Activated CD8-positive, alpha-beta memory T cell treated with anti-CD3 and anti-CD28 coated beads, Interleukin-2, amount 50 U/mL, for 1 hour (primary cell): ENCODE measurements around the gene PKD2L2.
"Not testable (repeated sequence)": the region's sequence is repeated elsewhere in the genome, so short reads cannot be mapped to it uniquely, and the experiment has no call there.

Source experiments
- DNase-seq: peaks from one replicate; pipeline ENCODE4 v3.0.0-alpha.2; 2020; ENCODE audit errors: extremely low read depth

The PKD2L2 gene

GRCh38 chr5:137888863-137889759, at the start of gene PKD2L2:
TSS of gene PKD2L2 (plus strand) at chr5:137889457. CDS start at chr5:137889492, 35 bp downstream.
- peak; percentile 22 for DNase-seq

GRCh38 chr5:137842296-137842695, 47.0 kb upstream of the PKD2L2 start:
- DNase-seq, result no peak

GRCh38 chr5:137843676-137844299, 45.5 kb upstream of the PKD2L2 start:
- DNase-seq, result no peak

GRCh38 chr5:137845472-137845871, 43.8 kb upstream of the PKD2L2 start:
- no peak for DNase-seq

GRCh38 chr5:137847687-137848086, 41.6 kb upstream of the PKD2L2 start:
- DNase-seq, result no peak

- DNase-seq, result not testable (repeated sequence)
These were observed 36.1 kb upstream of the PKD2L2 start for GRCh38 chr5:137853165-137853564.

GRCh38 chr5:137856201-137856600, 33.1 kb upstream of the PKD2L2 start:
- DNase-seq, result no peak

GRCh38 chr5:137856916-137857862, 32.1 kb upstream of the PKD2L2 start:
- DNase-seq, result no peak

- no peak for DNase-seq
These were observed 30.9 kb upstream of the PKD2L2 start for GRCh38 chr5:137858223-137858916.

- no peak for DNase-seq
These were observed 30.3 kb upstream of the PKD2L2 start for GRCh38 chr5:137858954-137859353.

- DNase-seq, result no peak
These were observed 27.0 kb upstream of the PKD2L2 start for GRCh38 chr5:137862251-137862650.

- DNase-seq, result not testable (repeated sequence)
These were observed 25.6 kb upstream of the PKD2L2 start for GRCh38 chr5:137863653-137864052.

GRCh38 chr5:137866541-137867388, 22.5 kb upstream of the PKD2L2 start:
- no peak for DNase-seq

GRCh38 chr5:137867664-137868063, 21.6 kb upstream of the PKD2L2 start, which contains the start of gene MYOT:
TSS of gene MYOT (plus strand) at chr5:137867860. CDS start at chr5:137870652, 2,792 bp downstream.
- no peak for DNase-seq

- DNase-seq, result no peak
These were observed 18.5 kb upstream of the PKD2L2 start for GRCh38 chr5:137870647-137871339.

GRCh38 chr5:137871571-137871970, 17.7 kb upstream of the PKD2L2 start:
- no peak for DNase-seq

GRCh38 chr5:137872466-137872865, 16.8 kb upstream of the PKD2L2 start:
- no peak for DNase-seq

GRCh38 chr5:137876101-137876500, 13.2 kb upstream of the PKD2L2 start:
- DNase-seq, result no peak

- no peak for DNase-seq
These were observed 8.9 kb upstream of the PKD2L2 start for GRCh38 chr5:137880313-137880712.

GRCh38 chr5:137887831-137888230, 1.4 kb upstream of the PKD2L2 start:
- DNase-seq, result no peak
